ENCODE data around the gene RASSF1.
A peak's percentile ranks its signal among the peaks of the same experiment; 100 is the strongest.

RASSF1 gene

GRCh38 chr3:50341996-50342650 is 1.5 kb upstream of the RASSF1 start:
- DNase-seq = no peak

- no peak for DNase-seq
Observed at GRCh38 chr3:50341537-50341936, 901 bp upstream of the RASSF1 start.

- no peak for DNase-seq
Observed at GRCh38 chr3:50340147-50340447, 539 bp downstream of the RASSF1 start.

GRCh38 chr3:50339485-50340146 is 1.0 kb downstream of the RASSF1 start:
- no peak for DNase-seq

- no peak for DNase-seq
Observed at GRCh38 chr3:50338965-50339364, 1.7 kb downstream of the RASSF1 start.

DNA sequence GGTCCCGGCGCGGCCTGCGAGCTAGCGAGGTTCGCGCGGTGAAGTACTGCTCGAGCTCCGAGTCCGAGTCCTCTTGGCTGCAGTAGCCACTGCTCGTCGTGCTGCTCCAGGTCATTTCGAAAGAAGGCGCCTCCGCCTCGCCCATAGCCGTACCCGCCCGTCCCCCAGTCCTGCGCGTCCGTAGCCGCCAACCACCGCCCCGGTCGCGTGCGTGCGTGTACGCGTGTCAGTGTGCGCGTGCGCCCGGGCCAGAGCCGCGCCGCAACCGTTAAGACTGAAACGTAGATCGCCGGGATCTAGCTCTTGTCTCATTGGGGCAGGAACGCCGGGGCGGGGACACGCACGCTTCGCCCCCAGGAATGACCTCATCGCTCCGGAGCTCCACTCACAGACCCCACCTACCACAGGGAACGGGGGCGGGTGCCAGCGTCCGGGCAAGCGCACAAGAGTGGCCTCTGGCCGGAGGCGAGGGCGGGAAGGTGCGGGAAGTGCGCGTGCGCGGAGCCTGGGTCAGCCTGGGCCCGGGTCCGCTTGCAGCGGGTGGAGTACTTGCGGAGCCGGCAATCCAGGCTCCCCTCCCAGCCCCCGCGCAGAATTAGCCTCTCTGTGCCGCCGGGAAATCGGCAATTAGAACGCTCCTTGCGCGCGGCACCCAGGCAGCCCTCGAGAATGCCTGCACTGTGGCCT is 3.3 kb downstream of the RASSF1 start:
- peak; percentile 88 for DNase-seq

DNA sequence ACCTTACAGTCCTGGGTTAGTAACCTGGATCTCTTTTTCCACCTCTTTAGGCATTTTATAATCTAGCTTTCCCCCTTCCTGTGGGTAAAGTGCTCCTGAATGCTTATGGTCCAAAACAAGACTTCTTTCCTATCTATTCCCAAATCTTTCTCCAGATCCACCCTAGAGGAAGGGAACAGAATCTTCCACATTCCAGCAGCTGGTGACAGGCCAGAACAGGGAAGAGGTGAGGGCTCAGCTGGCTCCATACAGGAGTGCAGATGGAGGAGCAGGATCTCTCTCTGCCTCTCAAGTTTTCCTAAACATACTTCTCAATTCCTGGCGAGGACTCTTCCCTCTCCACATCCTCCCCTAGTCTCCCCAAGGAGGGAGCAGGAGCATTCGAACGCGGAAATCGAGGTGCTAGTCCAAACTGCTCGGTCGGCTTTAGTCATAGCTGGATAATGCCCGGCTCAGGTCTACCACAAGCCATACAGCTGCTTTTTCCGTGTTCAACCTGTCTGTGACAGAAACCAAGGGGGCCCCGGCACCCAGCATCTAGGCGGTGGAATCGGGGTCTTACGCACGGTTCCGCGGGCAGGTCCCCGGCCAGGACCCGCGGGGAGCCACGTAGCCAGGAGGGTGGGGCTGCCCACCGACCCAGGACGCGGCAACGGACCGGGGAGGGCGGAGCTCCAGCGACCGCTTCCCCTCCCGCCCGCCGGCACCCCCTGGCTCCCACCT is 4.0 kb downstream of the RASSF1 start:
- no peak for DNase-seq

DNA sequence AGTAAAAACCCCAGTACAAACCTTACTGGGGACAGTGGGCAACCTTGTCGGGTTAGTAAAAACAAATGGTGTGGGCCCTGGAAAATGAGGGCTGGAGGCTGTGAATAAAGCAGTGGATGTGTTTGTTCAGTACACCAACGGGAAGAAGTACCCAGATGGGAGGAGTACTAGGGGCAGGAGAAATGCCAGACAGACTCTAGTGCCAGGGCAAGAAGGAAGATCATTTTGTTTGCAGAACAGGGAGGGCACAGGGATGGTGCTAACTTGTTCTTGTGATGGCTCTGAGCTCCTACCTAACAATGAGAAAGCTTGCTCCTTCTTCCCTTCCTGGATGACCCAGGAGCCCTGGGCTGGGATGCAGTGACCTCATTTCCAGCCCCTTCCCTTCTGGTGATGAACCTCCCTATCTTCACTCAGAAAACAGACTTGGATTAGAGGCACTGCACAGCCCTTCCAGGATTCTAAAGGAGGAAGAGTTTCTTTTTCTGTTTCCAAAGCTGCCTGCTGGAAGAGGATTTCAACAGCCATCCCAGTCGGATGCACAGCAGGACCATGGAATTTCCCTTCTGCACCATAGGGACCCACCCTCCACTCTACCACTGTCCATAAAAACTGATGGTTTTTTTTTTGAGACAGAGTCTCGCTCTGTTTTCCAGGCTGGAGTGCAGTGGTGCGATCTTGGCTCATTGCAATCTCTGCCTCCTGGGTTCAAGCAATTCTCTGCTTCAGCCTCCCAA is 6.1 kb downstream of the RASSF1 start:
- no peak for DNase-seq

- no peak for DNase-seq
Observed at GRCh38 chr3:50333744-50334328, 6.8 kb downstream of the RASSF1 start.

- no peak for DNase-seq
Observed at GRCh38 chr3:50331364-50331907, 9.2 kb downstream of the RASSF1 start.

- DNase-seq = no peak
Observed at GRCh38 chr3:50330330-50330729, 10.3 kb downstream of the RASSF1 start.

GRCh38 chr3:50327943-50328691 is 12.5 kb downstream of the RASSF1 start, which contains the start of gene TUSC2:
Gene TUSC2, minus strand, starts transcription at chr3:50328223. Its CDS starts 124 bp downstream, at chr3:50328099.
- DNase-seq = peak; percentile 95

DNA sequence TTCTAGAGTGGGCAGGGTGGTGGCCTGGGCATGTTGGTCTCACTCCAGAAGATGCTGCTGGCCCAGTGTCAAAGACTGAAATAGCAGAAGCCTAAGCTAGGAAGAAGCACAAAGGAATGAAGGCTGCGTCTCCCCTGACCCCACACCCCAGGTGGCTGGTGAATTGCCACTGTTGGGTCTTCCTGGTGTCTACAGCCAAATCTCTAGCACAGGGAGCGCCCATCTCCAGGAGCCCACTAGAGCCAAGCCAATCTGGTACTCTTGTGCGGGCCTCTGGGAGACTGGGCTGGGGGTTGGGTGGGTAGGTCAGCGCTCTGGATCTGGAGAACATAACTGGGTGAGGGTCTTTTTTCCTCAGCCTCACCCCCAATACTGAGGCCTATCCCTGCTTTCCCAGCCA is 13.5 kb downstream of the RASSF1 start:
- no peak for DNase-seq

DNA sequence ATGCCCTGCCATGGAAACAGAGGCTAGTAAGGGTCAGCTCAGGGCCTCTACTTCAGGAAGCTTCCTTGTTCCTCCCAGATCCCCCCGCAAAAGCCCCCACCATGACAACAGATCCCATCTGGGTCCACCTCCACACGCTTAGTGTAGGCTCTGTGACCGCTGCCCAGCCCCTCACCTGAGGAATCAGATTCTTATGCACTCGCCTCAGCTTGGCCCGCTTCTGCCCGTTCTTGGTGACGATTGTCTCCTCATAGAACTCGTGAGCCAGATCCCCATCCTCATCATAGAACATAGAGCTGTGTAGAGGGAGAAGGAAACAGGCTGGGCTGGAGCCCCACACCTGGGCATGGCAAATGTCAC is 14.5 kb downstream of the RASSF1 start:
- DNase-seq = no peak

DNA sequence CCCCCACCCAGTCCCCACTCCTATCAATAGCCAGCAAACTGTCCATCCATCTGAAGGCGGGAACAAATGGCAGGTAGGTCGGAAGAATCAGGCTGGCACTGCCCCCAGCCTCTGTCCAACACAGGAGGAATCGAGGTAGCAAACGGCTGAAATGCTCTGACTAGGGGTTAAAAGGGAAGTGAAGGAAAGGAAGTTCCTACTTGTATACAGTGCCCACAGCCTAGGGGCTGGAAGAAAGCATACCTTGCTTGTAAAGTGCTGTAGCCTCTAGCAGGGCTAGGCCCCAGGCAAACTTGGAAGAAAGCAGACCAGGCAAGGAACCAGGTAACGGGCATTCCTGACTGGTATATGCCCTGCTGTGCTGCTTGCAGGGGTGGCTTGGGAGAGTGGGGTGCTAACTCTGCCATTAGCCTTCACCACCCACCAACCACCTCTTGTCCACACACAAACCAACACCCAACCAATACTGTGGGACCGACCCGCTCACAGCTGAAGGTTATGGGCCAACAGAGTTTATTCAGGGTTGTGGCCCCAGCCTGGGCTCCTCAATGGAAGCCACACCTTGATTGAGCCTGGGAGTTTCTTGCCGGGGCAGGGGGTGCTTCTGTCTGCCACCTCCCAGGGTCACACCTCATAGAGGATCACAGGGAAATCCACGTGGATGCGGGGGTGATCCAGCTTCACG is 15.0 kb downstream of the RASSF1 start:
- DNase-seq = no peak

DNA sequence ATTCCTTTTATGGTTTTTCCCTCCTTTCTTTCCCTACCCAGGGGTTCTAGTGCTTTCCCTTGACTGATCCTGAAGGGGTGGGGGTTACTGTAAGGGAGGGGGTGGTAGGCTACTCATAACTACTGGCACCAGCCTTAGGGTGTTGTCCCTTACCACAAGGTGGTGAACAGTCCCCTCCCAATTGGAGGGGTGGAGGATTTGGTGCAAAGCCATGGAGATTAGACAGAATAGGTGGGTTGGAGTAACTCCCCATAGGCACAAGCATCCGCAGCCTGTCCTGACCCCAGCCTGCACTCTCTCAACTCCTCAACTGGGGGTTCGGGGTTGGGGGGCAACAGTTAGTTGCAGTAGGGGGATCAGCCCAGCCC is 15.5 kb downstream of the RASSF1 start:
- no peak for DNase-seq

DNA sequence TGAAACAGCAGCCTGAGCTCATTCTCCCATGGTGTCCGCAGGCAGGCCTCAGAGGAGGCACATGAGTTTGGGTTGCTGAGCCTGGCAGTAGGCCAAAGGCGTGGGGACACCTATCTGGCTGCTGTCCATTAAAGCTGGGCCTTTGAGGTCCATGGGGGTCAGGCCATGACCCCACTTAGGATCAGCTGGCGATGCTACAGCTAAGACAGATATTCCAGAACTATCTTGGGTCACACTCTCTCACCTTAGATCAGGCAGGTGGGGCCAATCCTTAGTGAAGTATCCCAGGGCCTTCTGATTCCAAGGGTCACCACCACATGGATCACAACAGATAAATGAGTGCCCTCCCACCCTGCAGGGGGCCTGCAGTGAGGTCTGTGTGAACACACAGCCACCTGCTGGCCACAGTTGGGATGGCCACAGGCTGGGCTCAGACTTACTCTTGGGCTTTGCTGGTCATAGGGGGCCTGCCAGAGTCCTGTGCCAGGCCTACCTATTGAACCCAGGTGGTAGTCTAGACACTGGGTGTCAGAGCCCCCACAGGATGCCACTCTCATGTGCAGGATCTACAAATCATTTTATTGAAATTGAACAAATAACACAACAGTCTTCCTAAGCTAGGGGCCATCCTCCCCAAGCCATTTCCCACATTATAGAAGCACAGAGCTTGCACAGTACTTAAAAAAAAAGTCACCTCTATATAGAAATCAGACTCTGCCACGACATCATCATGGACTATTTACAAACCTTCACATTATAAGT is 16.1 kb downstream of the RASSF1 start:
- peak; percentile 33 for DNase-seq

DNA sequence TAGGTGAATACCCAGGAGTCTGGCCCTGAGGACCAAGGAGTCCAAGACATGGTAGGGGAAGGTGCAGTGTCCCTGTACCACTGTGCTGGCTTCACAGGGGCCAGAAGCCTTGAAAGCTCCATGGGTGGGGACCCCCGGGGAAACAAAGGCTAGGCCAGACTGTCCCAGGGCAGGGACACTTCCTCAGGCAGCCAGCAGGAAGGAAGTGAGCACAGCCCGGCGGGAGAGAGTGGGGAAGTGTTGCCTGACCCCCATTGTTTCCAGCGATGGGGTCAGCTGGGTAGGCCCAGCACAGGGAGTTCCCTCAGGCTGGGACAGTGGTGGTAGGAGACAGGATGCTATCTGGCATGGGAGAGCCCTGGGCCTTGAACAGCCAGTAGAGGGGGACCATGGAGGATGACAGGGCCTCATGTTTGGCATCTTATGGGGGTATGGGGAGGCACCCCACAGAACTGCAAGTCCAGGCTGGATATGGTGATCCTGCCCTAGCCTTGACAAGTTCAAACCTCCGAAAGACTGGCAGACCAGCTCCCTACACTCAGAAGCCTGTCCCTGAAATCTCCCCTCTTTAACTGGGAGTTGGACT is 16.9 kb downstream of the RASSF1 start:
- DNase-seq = no peak

GRCh38 chr3:50323092-50323600 is 17.5 kb downstream of the RASSF1 start:
- no peak for DNase-seq

All from NCI-H510A (cell line).